Breast epithelium (tissue), 4 donors: ENCODE measurements around the gene JMJD1C. TPM values are rescaled to one million over a fixed set of nuclear protein-coding genes. Genes with fewer than 3 reads are reported as not detected.
"Not testable (repeated sequence)": the region's sequence is repeated elsewhere in the genome, so short reads cannot be mapped to it uniquely, and the experiment has no call there.

ENCODE experiments used
- DNase-seq, 2 donors: peaks; one replicate each; pipeline ENCODE4 v3.0.0-alpha.2; 2019; ENCODE audit warnings: low spot score in 2 of 2
- H3K27ac ChIP-seq, 2 donors: fragments of 200-600 bp; sonication (generic) in 1 of 2; one replicate each; pipeline ENCODE4 v1.5.1; 2016 to 2019; ENCODE audit warnings: mild to moderate bottlenecking in 1 of 2
- H3K27me3 ChIP-seq, 2 donors: fragments of 200-600 bp; sonication (generic) in 1 of 2; one replicate each; pipeline versions ENCODE4 v1.5.1 to v1.6.0; 2017 to 2019; ENCODE audit warnings: control low read depth in 1 of 2, mild to moderate bottlenecking in 1 of 2
- H3K36me3 ChIP-seq: fragments of 200-600 bp; one replicate; pipeline ENCODE4 v1.5.1; 2019
- H3K4me1 ChIP-seq, 2 donors: fragments of 200-600 bp; sonication (generic); one replicate each; pipeline ENCODE4 v1.5.1; 2016 to 2019; ENCODE audit warnings: control low read depth in 1 of 2
- H3K4me3 ChIP-seq, 3 donors: fragments of 200-600 bp; sonication (generic); 1 replicate in 2 of 3; 2 replicates in 1 of 3; pipeline ENCODE4 v1.5.1; 2016 to 2019; ENCODE audit warnings: mild to moderate bottlenecking in 3 of 3, moderate library complexity in 2 of 3
- H3K9me3 ChIP-seq, 2 donors: fragments of 200-600 bp; sonication (generic) in 1 of 2; one replicate each; pipeline ENCODE4 v1.5.1; 2016 to 2019; ENCODE audit warnings: control low read depth in 1 of 2
- POLR2A ChIP-seq: fragments of 450-650 bp; IDR thresholded peaks from one replicate; pipeline ENCODE4 v1.6.1; 2016; ENCODE audit warnings: antibody characterized with exemption, mild to moderate bottlenecking, moderate library complexity
- POLR2AphosphoS5 ChIP-seq, 3 donors: sonication (generic); formaldehyde crosslinking; IDR thresholded peaks; one replicate each; pipeline ENCODE4 v1.6.1; 2017; ENCODE audit warnings: antibody characterized with exemption in 3 of 3
- intact Hi-C: fragments of 100-400 bp; cut with DNase I; formaldehyde crosslinking; loops from one replicate; pipeline ENCODE4 v1.15.1; 2023; ENCODE audit warnings: low total_unique reads
- total RNA-seq, 3 donors: library from RNA; depleted of rRNA; stranded (reverse); fragments of >200 nt; gene quantifications; one replicate each; pipeline ENCODE4 v1.1.0, GENCODE V29; 2016
- TF ChIP-seq, protein P1 (sequence below), 3 donors: fragments of 450-650 bp; IDR thresholded peaks; one replicate each; pipeline ENCODE4 v1.5.1; 2016 to 2017; ENCODE audit warnings: antibody characterized with exemption in 3 of 3, mild to moderate bottlenecking in 3 of 3, moderate library complexity in 3 of 3

The JMJD1C gene
- total RNA-seq, 3 donors from 2014 or later = 134 to 327 (median 162) TPM

DNA sequence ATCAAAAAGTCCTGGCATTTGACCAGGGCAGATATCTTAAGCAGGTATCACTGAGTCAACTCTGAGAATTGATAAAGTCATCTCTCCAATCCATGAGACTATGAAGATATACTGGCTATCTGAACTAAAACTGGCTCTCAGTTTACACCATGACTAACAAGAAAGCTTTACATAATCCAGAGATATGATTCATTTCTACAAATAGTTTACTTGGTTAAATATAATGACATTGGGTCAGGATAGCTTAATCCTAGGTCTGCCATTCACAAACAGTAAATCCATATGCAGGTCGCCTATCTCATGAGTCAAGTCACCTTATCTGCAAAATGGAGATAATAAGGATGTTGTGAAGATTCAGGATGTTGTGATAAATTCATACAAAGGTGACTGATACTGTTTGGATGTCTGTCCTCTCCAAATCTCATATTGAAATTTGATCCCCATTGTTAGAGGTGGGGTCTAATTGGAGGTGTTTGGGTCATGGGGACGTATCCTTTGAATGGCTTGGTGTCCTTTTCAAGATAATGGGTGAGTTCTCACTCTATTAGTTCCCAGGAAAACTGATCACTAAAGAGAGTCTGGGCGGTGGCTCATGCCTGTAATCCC is 117.4 kb downstream of the JMJD1C start:
- H3K9me3 ChIP-seq = no peaks in the 10 kb centered on the region
- intact Hi-C loops = no loop called here

DNA sequence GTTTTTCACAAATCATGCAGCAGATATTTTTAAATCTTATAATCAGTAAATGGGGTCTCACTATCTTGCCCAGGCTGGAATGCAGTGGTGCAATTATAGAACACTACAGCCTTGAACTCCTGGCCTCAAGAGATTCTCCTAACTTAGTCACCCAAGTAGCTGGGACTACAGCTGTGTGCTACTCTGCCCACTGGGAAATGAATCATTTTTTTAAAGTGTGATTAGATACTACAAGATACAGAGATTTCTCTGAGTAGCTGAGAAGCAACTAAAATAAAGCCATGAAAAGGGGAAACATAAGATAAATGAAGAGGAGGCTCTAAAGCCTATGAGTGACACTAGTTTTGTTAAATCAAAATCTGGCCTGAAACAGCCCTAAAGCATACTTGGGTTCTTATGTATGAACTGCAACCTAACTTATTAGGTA is 119.7 kb downstream of the JMJD1C start:
- no peak for DNase-seq
- H3K4me3 ChIP-seq = no peak overlapping the region
- intact Hi-C loops = no loop called here
- no peaks in the 10 kb centered on the region for H3K36me3 ChIP-seq
- H3K4me1 ChIP-seq = no peaks in the 10 kb centered on the region
- H3K9me3 ChIP-seq = no peaks in the 10 kb centered on the region
- TF ChIP-seq, protein P1, sequence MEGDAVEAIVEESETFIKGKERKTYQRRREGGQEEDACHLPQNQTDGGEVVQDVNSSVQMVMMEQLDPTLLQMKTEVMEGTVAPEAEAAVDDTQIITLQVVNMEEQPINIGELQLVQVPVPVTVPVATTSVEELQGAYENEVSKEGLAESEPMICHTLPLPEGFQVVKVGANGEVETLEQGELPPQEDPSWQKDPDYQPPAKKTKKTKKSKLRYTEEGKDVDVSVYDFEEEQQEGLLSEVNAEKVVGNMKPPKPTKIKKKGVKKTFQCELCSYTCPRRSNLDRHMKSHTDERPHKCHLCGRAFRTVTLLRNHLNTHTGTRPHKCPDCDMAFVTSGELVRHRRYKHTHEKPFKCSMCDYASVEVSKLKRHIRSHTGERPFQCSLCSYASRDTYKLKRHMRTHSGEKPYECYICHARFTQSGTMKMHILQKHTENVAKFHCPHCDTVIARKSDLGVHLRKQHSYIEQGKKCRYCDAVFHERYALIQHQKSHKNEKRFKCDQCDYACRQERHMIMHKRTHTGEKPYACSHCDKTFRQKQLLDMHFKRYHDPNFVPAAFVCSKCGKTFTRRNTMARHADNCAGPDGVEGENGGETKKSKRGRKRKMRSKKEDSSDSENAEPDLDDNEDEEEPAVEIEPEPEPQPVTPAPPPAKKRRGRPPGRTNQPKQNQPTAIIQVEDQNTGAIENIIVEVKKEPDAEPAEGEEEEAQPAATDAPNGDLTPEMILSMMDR (IDR thresholded peaks at IDR 0.05) = no peak
- TF ChIP-seq POLR2A = no peak
- no peak for TF ChIP-seq POLR2AphosphoS5 (IDR thresholded peaks at IDR 0.05)
- no peaks in the 10 kb centered on the region for H3K27me3 ChIP-seq
- no peak overlapping the region for H3K27ac ChIP-seq

More for the DNA sequence above, 117.4 kb downstream of the JMJD1C start:
- Histone ChIP-seq H3K27ac (no peak overlapping the region), H3K4me3 (no peak overlapping the region), H3K4me1 (no peaks in the 10 kb centered on the region), H3K27me3 (no peaks in the 10 kb centered on the region), H3K36me3 (no peaks in the 10 kb centered on the region)
- DNase-seq = no peak
- TF ChIP-seq, protein P1 (IDR thresholded peaks at IDR 0.05) = no peak
- no peak for TF ChIP-seq POLR2AphosphoS5 (IDR thresholded peaks at IDR 0.05)
- no peak for TF ChIP-seq POLR2A

DNA sequence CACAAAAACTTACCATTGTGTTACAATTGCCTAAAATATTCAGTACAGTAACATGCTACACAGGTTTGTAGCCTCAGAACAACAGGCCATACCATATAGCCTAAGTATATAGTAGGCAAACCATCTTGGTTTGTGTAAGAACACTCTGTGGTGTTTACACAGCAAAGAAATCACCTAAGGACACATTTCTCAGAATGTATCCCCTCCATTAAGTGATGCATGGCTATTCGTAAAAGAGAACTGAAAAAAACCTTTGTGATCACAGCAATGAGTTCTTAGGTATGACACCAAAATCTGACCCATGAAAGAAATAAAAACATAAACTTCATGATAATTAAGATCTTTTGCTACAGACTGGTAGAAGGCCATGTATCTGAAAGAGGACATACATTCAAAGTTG is 121.5 kb downstream of the JMJD1C start:
- no peaks in the 10 kb centered on the region for H3K27me3 ChIP-seq
- TF ChIP-seq POLR2A (no peak), POLR2AphosphoS5 (IDR thresholded peaks at IDR 0.05) (no peak)
- TF ChIP-seq, protein P1 (IDR thresholded peaks at IDR 0.05) = no peak
- no peak for DNase-seq
- no peaks in the 10 kb centered on the region for H3K4me1 ChIP-seq
- H3K4me3 ChIP-seq = no peak overlapping the region
- H3K27ac ChIP-seq = no peak overlapping the region
- intact Hi-C loops = no loop called here
- H3K9me3 ChIP-seq = no peaks in the 10 kb centered on the region
- H3K36me3 ChIP-seq = no peaks in the 10 kb centered on the region

DNA sequence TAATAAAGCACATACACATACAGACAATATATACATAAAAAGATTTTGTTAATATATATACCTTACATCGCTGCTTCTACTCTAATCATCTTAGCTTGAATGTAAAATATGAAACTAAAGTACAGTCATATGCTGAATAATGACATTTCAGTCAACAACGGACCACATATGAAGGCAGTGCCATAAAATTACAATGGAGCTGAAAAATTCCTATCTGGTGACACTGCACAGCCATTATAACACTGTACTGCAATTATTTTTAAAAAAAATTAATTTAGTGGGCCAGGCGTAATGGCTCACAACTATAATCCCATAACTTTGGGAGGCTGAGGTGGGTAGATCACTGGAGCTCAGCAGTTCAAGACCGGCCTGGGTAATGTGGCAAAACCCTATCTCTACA is 122.3 kb downstream of the JMJD1C start:
- no peak for DNase-seq
- Histone ChIP-seq H3K36me3 (no peaks in the 10 kb centered on the region), H3K27me3 (no peaks in the 10 kb centered on the region), H3K27ac (no peak overlapping the region), H3K4me3 (no peak overlapping the region), H3K4me1 (no peaks in the 10 kb centered on the region), H3K9me3 (no peaks in the 10 kb centered on the region)
- intact Hi-C loops = no loop called here
- TF ChIP-seq POLR2AphosphoS5 (IDR thresholded peaks at IDR 0.05) = no peak

DNA sequence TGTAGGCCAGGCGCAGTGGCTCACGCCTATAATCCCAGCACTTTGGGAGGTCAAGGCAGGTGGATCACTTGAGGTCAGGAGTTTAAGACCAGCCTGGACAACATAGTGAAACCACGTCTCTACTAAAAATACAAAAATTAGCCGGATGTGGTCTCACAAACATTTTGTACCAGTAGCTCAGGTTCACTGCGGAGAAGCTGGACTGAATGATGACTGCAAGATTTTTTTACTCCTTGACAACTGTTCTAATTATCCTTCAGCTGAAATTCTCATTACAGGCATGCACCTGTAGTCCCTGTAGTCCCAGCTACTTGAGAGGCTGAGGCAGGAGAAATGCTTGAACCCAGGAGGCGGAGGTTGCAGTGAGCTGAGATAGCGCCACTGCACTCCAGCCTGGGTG is 126.1 kb downstream of the JMJD1C start:
- H3K4me3 ChIP-seq, H3K27ac ChIP-seq, intact Hi-C loops, DNase-seq, H3K36me3 ChIP-seq, H3K4me1 ChIP-seq, H3K9me3 ChIP-seq, H3K27me3 ChIP-seq: not testable (repeated sequence)

DNA sequence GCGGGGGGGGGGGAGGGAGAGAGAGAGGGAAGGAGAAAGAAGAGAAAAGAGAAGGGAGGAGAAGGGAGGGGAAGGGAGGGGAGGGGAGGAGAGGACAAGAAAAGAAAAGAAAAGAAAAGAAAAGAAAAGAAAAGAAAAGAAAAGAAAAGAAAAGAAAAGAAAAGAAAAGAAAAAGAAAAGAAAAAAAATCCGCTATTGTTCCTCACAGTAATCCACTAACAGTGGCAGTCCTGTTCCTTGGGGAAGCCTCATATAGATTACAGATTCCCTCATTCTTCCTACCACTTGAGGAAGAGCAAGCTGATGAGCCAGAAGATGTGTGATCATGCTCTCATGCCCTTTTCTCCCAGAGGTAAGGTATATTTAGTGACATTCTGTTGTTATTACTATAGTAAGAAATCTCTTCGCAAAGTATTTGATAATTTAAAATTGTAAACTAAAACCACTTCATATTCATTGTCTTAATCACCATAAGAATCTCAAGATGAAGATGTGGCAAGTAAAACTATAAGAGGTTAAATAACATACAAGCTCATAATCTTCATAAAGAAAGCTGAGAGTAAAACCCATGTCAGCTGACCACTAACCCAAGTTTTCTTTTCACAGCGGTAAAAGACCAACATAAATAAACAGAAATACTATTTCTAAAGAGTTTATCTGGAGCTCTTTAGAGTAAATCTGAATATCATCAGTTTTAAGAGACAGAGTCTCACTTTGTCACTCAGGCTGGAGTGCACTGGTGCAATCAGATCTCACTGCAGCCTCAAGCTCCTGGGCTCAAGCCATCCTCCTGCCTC is 128.1 kb downstream of the JMJD1C start:
- no peaks in the 10 kb centered on the region for H3K9me3 ChIP-seq
- no peak for DNase-seq
- no peak for TF ChIP-seq POLR2A
- TF ChIP-seq, protein P1 (IDR thresholded peaks at IDR 0.05) = no peak
- no peak for TF ChIP-seq POLR2AphosphoS5 (IDR thresholded peaks at IDR 0.05)
- no peaks in the 10 kb centered on the region for H3K4me1 ChIP-seq
- no peaks in the 10 kb centered on the region for H3K27me3 ChIP-seq
- H3K4me3 ChIP-seq = no peak overlapping the region
- H3K36me3 ChIP-seq = no peaks in the 10 kb centered on the region
- no peak overlapping the region for H3K27ac ChIP-seq
- intact Hi-C loops = no loop called here
